ENCODE results near the gene MAPT.
"Not testable (repeated sequence)": the region's sequence is repeated elsewhere in the genome, so short reads cannot be mapped to it uniquely, and the experiment has no call there.

The MAPT gene

GRCh38 chr17:45931677-45932076 lies 37.3 kb downstream of the MAPT start:
- DNase-seq = no peak

- DNase-seq = no peak
Measured at GRCh38 chr17:45934044-45934979, 40.0 kb downstream of the MAPT start.

GRCh38 chr17:45935197-45935709 lies 40.9 kb downstream of the MAPT start:
- DNase-seq = no peak

GRCh38 chr17:45935710-45936509 lies 41.6 kb downstream of the MAPT start:
- DNase-seq = no peak

- DNase-seq = no peak
Measured at GRCh38 chr17:45936610-45937009, 42.3 kb downstream of the MAPT start.

- not testable (repeated sequence) for DNase-seq
Measured at GRCh38 chr17:45937186-45937585, 42.8 kb downstream of the MAPT start.

- no peak for DNase-seq
Measured at GRCh38 chr17:45939395-45939794, 45.0 kb downstream of the MAPT start.

- no peak for DNase-seq
Measured at GRCh38 chr17:45940293-45940692, 45.9 kb downstream of the MAPT start.

GRCh38 chr17:45940826-45941225 lies 46.5 kb downstream of the MAPT start:
- no peak for DNase-seq

- DNase-seq = no peak
Measured at GRCh38 chr17:45941395-45941794, 47.0 kb downstream of the MAPT start.

- no peak for DNase-seq
Measured at GRCh38 chr17:45942284-45942683, 47.9 kb downstream of the MAPT start.

- no peak for DNase-seq
Measured at GRCh38 chr17:45946841-45947256, 52.5 kb downstream of the MAPT start.

- DNase-seq = no peak
Measured at GRCh38 chr17:45948498-45948880, 54.1 kb downstream of the MAPT start.

GRCh38 chr17:45948881-45949624 lies 54.7 kb downstream of the MAPT start:
- DNase-seq = peak; percentile 74 to 81

- DNase-seq = no peak
Measured at GRCh38 chr17:45949755-45950320, 55.5 kb downstream of the MAPT start.

GRCh38 chr17:45950888-45951287 lies 56.5 kb downstream of the MAPT start:
- no peak for DNase-seq

GRCh38 chr17:45951403-45951802 lies 57.0 kb downstream of the MAPT start:
- DNase-seq = no peak

- DNase-seq = no peak
Measured at GRCh38 chr17:45951941-45952340, 57.6 kb downstream of the MAPT start.

GRCh38 chr17:45952814-45953320 lies 58.5 kb downstream of the MAPT start:
- DNase-seq = no peak

- DNase-seq = no peak
Measured at GRCh38 chr17:45953561-45953960, 59.2 kb downstream of the MAPT start.

GRCh38 chr17:45954914-45955313 lies 60.6 kb downstream of the MAPT start:
- no peak for DNase-seq

- DNase-seq = no peak
Measured at GRCh38 chr17:45955326-45955725, 61.0 kb downstream of the MAPT start.

All from stimulated activated CD4-positive, alpha-beta T cell treated with anti-CD3 and anti-CD28 coated beads, Interleukin-2, amount 100 ng/mL, for 24 hours (primary cell).